Left colon (tissue), 2 donors: Measurements from ENCODE around the gene PRRG4. TPM values are rescaled to one million over a fixed set of nuclear protein-coding genes. Genes with fewer than 3 reads are reported as not detected.

Experiments
- ATAC-seq: fragments of 200-7000 bp; cut with Tn5 transposase; one replicate; pipeline ENCODE4 v1.9.1; 2020; ENCODE audit warnings: mild to moderate bottlenecking, moderate library complexity
- DNase-seq, 2 donors: peaks; one replicate each; pipeline ENCODE4 v3.0.0-alpha.2; 2020
- intact Hi-C, 2 donors: fragments of 100-400 bp; cut with DNase I in 1 of 2; cut with micrococcal nuclease in 1 of 2; formaldehyde crosslinking; loops; one replicate each; pipeline versions ENCODE4 v1.11.2 to v1.14.0; 2022; cut with DNase I, micrococcal nuclease
- total RNA-seq, 2 donors: library from RNA; stranded (reverse); fragmentation: NEBNext Ultra II Directional; extraction: Animal tissue kit (Norgen Biotek cat#: 25700); gene quantifications; one replicate each; pipeline ENCODE4 v1.2.1, GENCODE V29; 2021
- donor health status: DM: no; HTN: no; CAD: no.
- donor health status: DM: yes; HTN: yes; CAD: no.

The PRRG4 gene
- total RNA-seq, 2 donors from 2014 or later, result 15.8 to 19.0 TPM

- DNase-seq, result peak in 1 of 2 donors; percentile 57
- intact Hi-C loops, result no loop called here
- peak; percentile 59 for ATAC-seq
Measured at GRCh38 chr11:32894149-32894827, 64.6 kb downstream of the PRRG4 start.

GRCh38 chr11:32894921-32895320, 65.2 kb downstream of the PRRG4 start:
- no peak for ATAC-seq
- intact Hi-C loops, result no loop called here
- DNase-seq, result no peak

GRCh38 chr11:32895471-32895870, 65.7 kb downstream of the PRRG4 start:
- intact Hi-C loops, result no loop called here
- no peak for DNase-seq
- ATAC-seq, result no peak

- ATAC-seq (no peak), DNase-seq (no peak)
- intact Hi-C loops, result no loop called here
Measured at GRCh38 chr11:32897103-32897502, 67.4 kb downstream of the PRRG4 start.

- no peak for DNase-seq
- ATAC-seq, result no peak
- intact Hi-C loops, result no loop called here
Measured at GRCh38 chr11:32899438-32899837, 69.7 kb downstream of the PRRG4 start.

- ATAC-seq (no peak), DNase-seq (no peak)
- intact Hi-C loops, result no loop called here
Measured at GRCh38 chr11:32902089-32902665, 72.5 kb downstream of the PRRG4 start.

- intact Hi-C loops, result no loop called here
- no peak for DNase-seq
- no peak for ATAC-seq
Measured at GRCh38 chr11:32905028-32905667, 75.4 kb downstream of the PRRG4 start.

Other genes starting within 250 kb of the PRRG4 start
- 100 to 1,000 TPM; 164 to 167 TPM for gene EIF3M, start 246.1 kb upstream of the PRRG4 start, total RNA-seq
- not detected for gene CCDC73, start 35.3 kb upstream of the PRRG4 start, total RNA-seq
- gene QSER1, start 62.9 kb downstream of the PRRG4 start, total RNA-seq, result 10 to 100 TPM; 18.6 to 22.8 TPM
- 1 to 10 TPM; 8.3 to 8.6 TPM for gene DEPDC7, start 186.0 kb downstream of the PRRG4 start, total RNA-seq
- gene TCP11L1, start 209.6 kb downstream of the PRRG4 start, total RNA-seq, result 10 to 100 TPM; 30.7 to 32.9 TPM